Measurements from ENCODE around the gene ALKBH4. TPM values are rescaled to one million over a fixed set of nuclear protein-coding genes. Genes with fewer than 3 reads are reported as not detected.
"Not testable (repeated sequence)": the region's sequence is repeated elsewhere in the genome, so short reads cannot be mapped to it uniquely, and the experiment has no call there.

ALKBH4 gene
- polyA plus RNA-seq, 1 of the 3 experiments (the other 2 are of a cell fraction): 18.1 TPM

- H3K4me3 ChIP-seq (ENCODE audit: low read depth in 2 of 2, low read length in 1 of 2); H2AFZ ChIP-seq (ENCODE audit: low read depth); H3K36me3 ChIP-seq (replicated peaks in 1 of 2; ENCODE audit: control insufficient read depth in 1 of 2, insufficient read depth in 2 of 2, low read length in 1 of 2); H3K9ac ChIP-seq; H3K27ac ChIP-seq (ENCODE audit: low read depth in 2 of 2, low read length in 1 of 2); H3K4me2 ChIP-seq; CTCF ChIA-PET; H3K9me2 ChIP-seq; H3K27me3 ChIP-seq (ENCODE audit: insufficient read depth); H3K4me1 ChIP-seq (ENCODE audit: control insufficient read depth in 1 of 2, insufficient read depth in 2 of 2, low read depth in 1 of 2, low read length in 1 of 2); H3K9me3 ChIP-seq; POLR2A ChIA-PET; H3K79me2 ChIP-seq (ENCODE audit: insufficient read depth); H3F3A ChIP-seq (replicated peaks; ENCODE audit: insufficient read depth); H4K20me1 ChIP-seq (ENCODE audit: insufficient read depth); DNase-seq: not testable (repeated sequence)
- WGBS (ENCODE audit: low lambda C conversion rate): no CpG with 5 or more reads among the region's 15 CpGs
Observed at GRCh38 chr7:102494026-102494425, 29.4 kb upstream of the ALKBH4 start.

DNA sequence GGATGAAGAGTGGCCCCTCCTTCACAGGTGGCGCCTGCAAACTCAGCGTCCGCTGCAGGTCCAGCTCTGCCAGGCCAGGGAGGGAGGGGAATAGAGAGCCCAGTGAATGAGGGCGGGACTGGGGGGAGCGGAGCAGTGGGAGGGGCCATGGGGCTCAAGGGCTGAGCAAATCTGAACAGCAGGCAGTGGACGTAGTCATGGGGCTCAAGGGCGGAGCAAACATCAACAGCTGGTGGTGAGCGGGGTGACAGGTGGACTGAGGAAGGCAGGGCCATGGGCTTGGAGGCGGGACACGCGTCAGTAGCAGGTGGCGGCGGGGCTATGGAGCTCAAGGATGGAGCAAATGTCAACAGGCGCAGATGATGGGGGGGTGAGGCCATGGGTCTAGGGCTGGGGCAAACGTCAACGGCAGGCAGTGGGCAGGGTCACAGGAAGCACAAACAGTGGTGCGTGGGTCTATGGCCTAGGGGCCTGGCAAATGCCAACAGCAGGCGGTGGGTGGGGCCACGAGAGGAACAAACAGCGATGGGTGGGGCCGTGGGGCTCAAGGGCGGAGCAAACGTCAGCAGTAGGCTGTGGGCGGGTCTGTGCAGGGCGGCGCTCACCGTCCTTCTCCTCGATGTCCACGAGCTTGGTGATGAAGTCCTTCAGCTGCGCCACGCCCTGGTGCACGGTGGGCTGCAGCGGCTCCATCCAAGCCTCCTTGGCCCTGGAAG, 28.7 kb upstream of the ALKBH4 start:
- H3K27ac ChIP-seq (ENCODE audit: low read depth in 2 of 2, low read length in 1 of 2); H3K4me1 ChIP-seq (ENCODE audit: control insufficient read depth in 1 of 2, insufficient read depth in 2 of 2, low read depth in 1 of 2, low read length in 1 of 2); H3K9me2 ChIP-seq; H3K9ac ChIP-seq; POLR2A ChIA-PET; H4K20me1 ChIP-seq (ENCODE audit: insufficient read depth); H3F3A ChIP-seq (replicated peaks; ENCODE audit: insufficient read depth); H3K4me3 ChIP-seq (ENCODE audit: low read depth in 2 of 2, low read length in 1 of 2); H3K27me3 ChIP-seq (ENCODE audit: insufficient read depth); H3K9me3 ChIP-seq; H3K4me2 ChIP-seq; H2AFZ ChIP-seq (ENCODE audit: low read depth); H3K79me2 ChIP-seq (ENCODE audit: insufficient read depth); CTCF ChIA-PET; DNase-seq; H3K36me3 ChIP-seq (replicated peaks in 1 of 2; ENCODE audit: control insufficient read depth in 1 of 2, insufficient read depth in 2 of 2, low read length in 1 of 2): not testable (repeated sequence)
- 72% methylated on average over 6 of the region's 33 CpGs for WGBS (ENCODE audit: low lambda C conversion rate)

DNA sequence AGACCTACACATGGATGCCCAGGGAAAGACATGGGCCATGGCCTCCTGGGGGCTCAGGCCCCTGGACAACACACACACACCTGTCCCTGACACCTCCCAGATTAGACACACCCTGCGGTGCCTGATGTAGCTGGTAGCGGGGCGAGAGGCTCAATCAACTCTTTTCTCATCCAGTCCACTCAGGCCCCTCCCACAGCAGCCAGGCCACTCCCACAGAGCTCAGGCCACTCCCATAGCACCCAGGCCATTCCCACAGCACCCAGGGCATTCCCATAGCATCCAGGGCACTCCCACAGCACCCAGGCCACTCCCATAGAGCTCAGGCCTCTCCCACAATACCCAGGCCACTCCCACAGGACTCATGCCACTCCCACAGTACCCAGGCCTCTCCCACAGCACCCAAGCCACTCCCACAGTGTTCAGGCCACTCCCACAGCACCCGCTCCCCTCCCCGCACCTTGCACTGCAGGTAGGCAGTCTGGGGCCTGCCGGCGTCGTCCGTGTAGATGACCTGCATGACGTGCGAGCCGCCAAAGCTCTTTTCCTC, 25.9 kb upstream of the ALKBH4 start:
- POLR2A ChIA-PET; H4K20me1 ChIP-seq (ENCODE audit: insufficient read depth); H3K4me1 ChIP-seq (ENCODE audit: control insufficient read depth in 1 of 2, insufficient read depth in 2 of 2, low read depth in 1 of 2, low read length in 1 of 2); H3K4me3 ChIP-seq (ENCODE audit: low read depth in 2 of 2, low read length in 1 of 2); H3K36me3 ChIP-seq (replicated peaks in 1 of 2; ENCODE audit: control insufficient read depth in 1 of 2, insufficient read depth in 2 of 2, low read length in 1 of 2); H3F3A ChIP-seq (replicated peaks; ENCODE audit: insufficient read depth); H3K4me2 ChIP-seq; H3K9me3 ChIP-seq; DNase-seq; CTCF ChIA-PET; H3K27me3 ChIP-seq (ENCODE audit: insufficient read depth); H3K79me2 ChIP-seq (ENCODE audit: insufficient read depth); H3K27ac ChIP-seq (ENCODE audit: low read depth in 2 of 2, low read length in 1 of 2); H2AFZ ChIP-seq (ENCODE audit: low read depth); H3K9ac ChIP-seq; H3K9me2 ChIP-seq: not testable (repeated sequence)
- WGBS (ENCODE audit: low lambda C conversion rate): 100% methylated on average over 3 of the region's 12 CpGs

- POLR2A ChIA-PET; H3K4me1 ChIP-seq (ENCODE audit: control insufficient read depth in 1 of 2, insufficient read depth in 2 of 2, low read depth in 1 of 2, low read length in 1 of 2); DNase-seq; H3F3A ChIP-seq (replicated peaks; ENCODE audit: insufficient read depth); H3K9me3 ChIP-seq; H3K9me2 ChIP-seq; H3K9ac ChIP-seq; H3K27me3 ChIP-seq (ENCODE audit: insufficient read depth); H3K27ac ChIP-seq (ENCODE audit: low read depth in 2 of 2, low read length in 1 of 2); CTCF ChIA-PET; H2AFZ ChIP-seq (ENCODE audit: low read depth); H3K36me3 ChIP-seq (replicated peaks in 1 of 2; ENCODE audit: control insufficient read depth in 1 of 2, insufficient read depth in 2 of 2, low read length in 1 of 2); H3K4me2 ChIP-seq; H3K4me3 ChIP-seq (ENCODE audit: low read depth in 2 of 2, low read length in 1 of 2); H3K79me2 ChIP-seq (ENCODE audit: insufficient read depth); H4K20me1 ChIP-seq (ENCODE audit: insufficient read depth): not testable (repeated sequence)
- whole genome bisulfite sequencing (ENCODE audit: low lambda C conversion rate): no CpG with 5 or more reads among the region's 5 CpGs
Observed at GRCh38 chr7:102484317-102484716, 19.7 kb upstream of the ALKBH4 start.

DNA sequence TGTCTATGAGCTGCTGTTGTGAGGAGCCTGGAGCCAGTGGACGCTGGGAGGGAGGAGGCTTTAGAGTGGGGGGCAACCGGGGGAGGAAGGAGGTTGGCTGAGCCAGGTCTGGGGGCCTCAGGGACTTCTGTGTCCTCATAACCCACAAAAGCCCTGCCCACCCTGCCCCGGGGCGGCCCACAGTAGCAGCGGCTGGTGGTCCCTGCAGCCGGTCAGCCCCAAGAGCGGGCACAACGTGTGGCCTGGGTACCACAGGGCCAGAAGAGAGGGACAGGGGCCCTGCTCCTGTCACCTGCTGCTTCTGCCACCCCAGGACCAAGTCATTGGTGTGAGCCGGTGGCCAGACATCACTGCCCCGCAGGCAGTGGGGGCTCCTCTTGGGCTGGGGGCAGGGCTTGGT, 17.3 kb upstream of the ALKBH4 start:
- H3K4me1 ChIP-seq (ENCODE audit: control insufficient read depth in 1 of 2, insufficient read depth in 2 of 2, low read depth in 1 of 2, low read length in 1 of 2); H3K27ac ChIP-seq (ENCODE audit: low read depth in 2 of 2, low read length in 1 of 2); DNase-seq; H2AFZ ChIP-seq (ENCODE audit: low read depth); H3K4me3 ChIP-seq (ENCODE audit: low read depth in 2 of 2, low read length in 1 of 2); CTCF ChIA-PET; H3K9me2 ChIP-seq; H4K20me1 ChIP-seq (ENCODE audit: insufficient read depth); H3K9ac ChIP-seq; H3K4me2 ChIP-seq; H3K79me2 ChIP-seq (ENCODE audit: insufficient read depth); POLR2A ChIA-PET; H3K27me3 ChIP-seq (ENCODE audit: insufficient read depth); H3K9me3 ChIP-seq; H3F3A ChIP-seq (replicated peaks; ENCODE audit: insufficient read depth); H3K36me3 ChIP-seq (replicated peaks in 1 of 2; ENCODE audit: control insufficient read depth in 1 of 2, insufficient read depth in 2 of 2, low read length in 1 of 2): not testable (repeated sequence)
- WGBS (ENCODE audit: low lambda C conversion rate): no CpG with 5 or more reads among the region's 10 CpGs

Measured in SK-N-SH (cell line).